Measurements from ENCODE around the gene RBFOX2.

GRCh38 chr22:35839841-35840301 is 188.8 kb downstream of the RBFOX2 start:
- TF ChIP-seq POLR2AphosphoS5 (IDR thresholded peaks at IDR 0.05; ENCODE audit: low read depth) (no peak), CTCF (conservative IDR thresholded peaks at IDR 0.05; ENCODE audit: low read depth in 2 of 2) (no peak), REST (IDR thresholded peaks at IDR 0.05; ENCODE audit: unreplicated experiment) (no peak), EZH2 (IDR thresholded peaks at IDR 0.05; ENCODE audit: low read depth, unreplicated experiment) (no peak), STAT1 (IDR thresholded peaks at IDR 0.05; ENCODE audit: unreplicated experiment) (no peak)

Data from GM23338 (cell line).